Neural cell (in vitro differentiated cells): Measurements from ENCODE around the gene EML6.

Experiments
- POLR2AphosphoS5 ChIP-seq: IDR thresholded peaks from 2 replicates; pipeline ENCODE4 v1.6.1; 2012
- SMC3 ChIP-seq: fragments of 450-650 bp; conservative IDR thresholded peaks from 2 replicates; pipeline ENCODE4 v1.6.1; 2014; ENCODE audit warnings: antibody characterized with exemption, mild to moderate bottlenecking, moderate library complexity; ENCODE audit not compliant: poor library complexity
- TF ChIP-seq, protein P1 (sequence below): fragments of 450-650 bp; IDR thresholded peaks from 2 replicates; pipeline ENCODE4 v1.5.1; 2014; ENCODE audit warnings: antibody characterized with exemption, mild to moderate bottlenecking, moderate library complexity; ENCODE audit not compliant: poor library complexity, severe bottlenecking

DNA sequence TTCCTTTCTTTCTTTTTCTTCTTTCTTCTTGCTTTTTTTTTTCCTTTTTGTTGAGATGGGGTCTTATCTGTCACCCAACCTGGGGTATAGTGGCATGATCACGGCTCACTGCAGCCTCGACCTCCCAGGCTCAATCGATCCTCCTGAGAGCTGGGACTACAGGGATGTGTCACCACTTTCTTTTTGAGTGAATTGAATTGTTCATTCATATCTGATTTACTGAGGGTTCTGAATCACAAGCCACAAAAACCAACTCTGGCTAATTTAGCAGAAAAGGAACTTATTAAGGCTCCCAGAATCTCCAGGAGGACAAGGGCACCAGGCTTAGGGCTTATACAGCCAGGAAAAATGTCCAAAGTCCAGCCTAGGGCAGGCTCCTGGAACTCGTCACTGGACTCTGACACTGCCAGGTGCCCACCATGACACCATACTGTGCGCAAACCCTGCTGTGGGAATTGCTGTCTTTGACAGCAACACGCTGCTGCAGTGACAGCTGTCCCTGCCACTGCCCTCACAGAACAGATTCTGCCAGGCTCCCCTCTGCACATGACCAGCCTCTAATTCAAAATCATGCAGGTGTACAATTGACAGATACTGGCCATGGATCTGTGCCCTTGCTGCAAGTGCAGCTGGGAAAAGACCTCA, 42.9 kb upstream of the EML6 start:
- TF ChIP-seq POLR2AphosphoS5: no peak
- TF ChIP-seq, protein P1, sequence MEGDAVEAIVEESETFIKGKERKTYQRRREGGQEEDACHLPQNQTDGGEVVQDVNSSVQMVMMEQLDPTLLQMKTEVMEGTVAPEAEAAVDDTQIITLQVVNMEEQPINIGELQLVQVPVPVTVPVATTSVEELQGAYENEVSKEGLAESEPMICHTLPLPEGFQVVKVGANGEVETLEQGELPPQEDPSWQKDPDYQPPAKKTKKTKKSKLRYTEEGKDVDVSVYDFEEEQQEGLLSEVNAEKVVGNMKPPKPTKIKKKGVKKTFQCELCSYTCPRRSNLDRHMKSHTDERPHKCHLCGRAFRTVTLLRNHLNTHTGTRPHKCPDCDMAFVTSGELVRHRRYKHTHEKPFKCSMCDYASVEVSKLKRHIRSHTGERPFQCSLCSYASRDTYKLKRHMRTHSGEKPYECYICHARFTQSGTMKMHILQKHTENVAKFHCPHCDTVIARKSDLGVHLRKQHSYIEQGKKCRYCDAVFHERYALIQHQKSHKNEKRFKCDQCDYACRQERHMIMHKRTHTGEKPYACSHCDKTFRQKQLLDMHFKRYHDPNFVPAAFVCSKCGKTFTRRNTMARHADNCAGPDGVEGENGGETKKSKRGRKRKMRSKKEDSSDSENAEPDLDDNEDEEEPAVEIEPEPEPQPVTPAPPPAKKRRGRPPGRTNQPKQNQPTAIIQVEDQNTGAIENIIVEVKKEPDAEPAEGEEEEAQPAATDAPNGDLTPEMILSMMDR: no peak
- TF ChIP-seq SMC3: no peak
